Subcutaneous abdominal adipose tissue (tissue), 5 donors: ENCODE results near the gene CHMP4B.

ENCODE experiments used
- H3K27ac ChIP-seq: one replicate; pipeline ENCODE4 v1.7.0; 2013; ENCODE audit warnings: low read depth, mild to moderate bottlenecking, inconsistent platforms, low read length, moderate library complexity
- H3K27me3 ChIP-seq, 5 donors: one replicate each; pipeline ENCODE4 v1.7.0; 2013; ENCODE audit warnings: low read length in 5 of 5, inconsistent platforms in 1 of 5; ENCODE audit not compliant: control insufficient read depth in 5 of 5, insufficient read depth in 4 of 5
- H3K36me3 ChIP-seq, 5 donors: one replicate each; pipeline ENCODE4 v1.7.0; 2013; ENCODE audit warnings: low read length in 5 of 5; ENCODE audit not compliant: control insufficient read depth in 5 of 5, insufficient read depth in 5 of 5
- H3K4me1 ChIP-seq, 5 donors: one replicate each; pipeline ENCODE4 v1.7.0; 2013; ENCODE audit warnings: low read length in 5 of 5, mild to moderate bottlenecking in 3 of 5, moderate library complexity in 1 of 5; ENCODE audit not compliant: control insufficient read depth in 5 of 5, insufficient read depth in 5 of 5
- H3K4me3 ChIP-seq, 5 donors: one replicate each; pipeline ENCODE4 v1.7.0; 2013; ENCODE audit warnings: low read length in 5 of 5, low read depth in 1 of 5
- H3K9ac ChIP-seq, 5 donors: one replicate each; pipeline ENCODE4 v1.7.0; 2013; ENCODE audit warnings: low read length in 5 of 5, mild to moderate bottlenecking in 4 of 5, moderate library complexity in 3 of 5
- H3K9me3 ChIP-seq, 5 donors: one replicate each; pipeline ENCODE4 v1.7.0; 2013; ENCODE audit warnings: low read length in 5 of 5; ENCODE audit not compliant: control insufficient read depth in 5 of 5
- donor health status: healthy.
- donor health status: healthy.
- donor health status: healthy.
- donor health status: healthy.
- donor health status: healthy.

Gene CHMP4B

DNA sequence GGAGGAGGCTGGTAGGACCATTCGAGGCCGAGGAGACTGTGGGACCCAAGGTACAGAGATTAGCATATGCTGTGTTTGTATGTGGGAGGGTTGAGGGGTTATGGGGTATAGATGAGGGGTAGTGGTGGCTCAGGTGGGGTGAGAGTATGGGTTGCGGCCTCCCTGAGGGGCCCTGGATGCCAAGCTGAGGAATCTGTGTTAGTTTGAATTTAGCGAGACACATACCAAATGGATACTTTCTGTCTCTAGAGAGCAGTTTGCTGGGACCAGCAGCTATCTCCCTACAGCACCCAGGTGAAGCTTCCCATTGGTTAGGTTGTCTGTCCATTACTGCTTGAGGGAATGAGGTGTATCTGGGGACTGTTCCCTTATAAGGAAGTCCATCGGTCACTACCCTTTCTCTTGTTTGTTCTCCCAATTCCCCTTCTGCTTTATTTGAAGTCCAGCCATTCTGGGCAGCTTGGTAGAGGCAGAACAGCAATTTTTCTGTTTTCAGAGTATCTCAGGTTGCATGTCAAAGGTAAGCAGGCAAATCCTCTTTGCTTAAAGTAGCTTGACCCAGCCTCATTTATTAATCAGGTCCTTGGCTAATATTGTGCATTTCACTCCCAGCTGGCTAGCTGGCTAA, 15.2 kb downstream of the CHMP4B start:
- peaks cover 0 to 7% (median 0%) of the 10 kb centered on the region in 5 donors for H3K36me3 ChIP-seq
- no peak overlapping the region for H3K9ac ChIP-seq
- H3K27me3 ChIP-seq = no peaks in the 10 kb centered on the region
- H3K27ac ChIP-seq = no peak overlapping the region
- H3K9me3 ChIP-seq = no peaks in the 10 kb centered on the region
- H3K4me1 ChIP-seq = peaks cover 5 to 49% (median 28%) of the 10 kb centered on the region in 5 donors
- no peak overlapping the region for H3K4me3 ChIP-seq

DNA sequence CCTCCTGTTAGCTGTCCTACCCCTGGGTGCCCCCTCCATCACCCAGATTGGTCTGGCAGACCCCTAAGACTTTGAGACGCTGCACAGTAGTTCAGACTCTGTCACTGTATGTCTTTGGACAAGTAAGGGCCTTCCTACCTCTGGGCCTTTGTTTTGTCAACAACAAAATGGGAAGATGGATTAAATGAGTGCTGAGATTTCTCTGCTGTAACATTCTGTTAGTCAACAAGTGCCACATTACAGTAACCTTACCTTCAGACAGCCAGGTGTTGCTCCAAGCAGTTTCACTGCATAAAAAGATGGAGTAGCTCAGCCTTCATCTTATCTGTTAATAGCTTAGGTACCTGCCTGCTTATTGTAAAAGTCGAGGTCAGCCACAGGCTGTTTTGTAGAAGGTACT, 16.0 kb downstream of the CHMP4B start:
- H3K27ac ChIP-seq = no peak overlapping the region

DNA sequence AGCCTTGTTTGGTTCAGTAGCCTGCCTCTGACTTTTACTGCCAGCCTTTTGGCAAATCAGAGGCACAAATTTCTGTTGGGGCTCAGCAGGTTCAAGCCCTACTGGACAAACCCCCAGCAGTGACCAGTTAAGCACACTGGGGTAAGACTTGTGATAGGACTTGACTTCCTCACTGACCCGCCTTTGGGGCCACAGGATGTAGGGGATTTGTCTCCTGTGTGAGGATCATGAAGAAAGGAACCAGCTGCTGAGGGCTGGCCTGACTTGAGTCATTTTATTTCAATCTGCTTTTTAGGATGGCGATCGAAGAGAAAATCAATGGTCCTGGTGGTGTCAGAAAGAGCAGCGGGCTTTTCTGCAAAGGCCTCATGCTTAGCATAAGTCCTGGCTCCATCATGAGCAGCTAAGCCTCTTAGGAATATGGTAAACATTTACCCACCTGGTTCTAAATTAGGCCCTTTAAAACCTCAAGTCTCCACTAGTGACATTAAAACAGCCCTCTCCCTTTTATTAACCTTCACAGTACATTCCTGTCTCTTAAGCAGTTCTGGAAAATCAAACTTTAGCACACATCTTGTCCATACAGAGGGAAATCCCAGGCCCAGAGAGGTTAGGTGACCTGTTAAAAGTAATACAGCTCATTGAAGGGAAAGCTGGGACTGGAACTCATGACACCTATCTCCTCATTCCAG, 16.6 kb downstream of the CHMP4B start:
- no peaks in the 10 kb centered on the region for H3K9me3 ChIP-seq
- H3K36me3 ChIP-seq = peaks cover 0 to 7% (median 0%) of the 10 kb centered on the region in 5 donors
- no peak overlapping the region for H3K4me3 ChIP-seq
- H3K27ac ChIP-seq = no peak overlapping the region
- H3K4me1 ChIP-seq = peaks cover 5 to 62% (median 33%) of the 10 kb centered on the region in 5 donors
- H3K27me3 ChIP-seq = no peaks in the 10 kb centered on the region
- peak overlapping the region in 1 of 5 donors; percentile 5 for H3K9ac ChIP-seq

More for the DNA sequence above, 16.0 kb downstream of the CHMP4B start:
- no peaks in the 10 kb centered on the region for H3K9me3 ChIP-seq
- H3K4me3 ChIP-seq = no peak overlapping the region
- no peaks in the 10 kb centered on the region for H3K27me3 ChIP-seq
- peaks cover 5 to 56% (median 31%) of the 10 kb centered on the region in 5 donors for H3K4me1 ChIP-seq
- peaks cover 0 to 7% (median 0%) of the 10 kb centered on the region in 5 donors for H3K36me3 ChIP-seq
- H3K9ac ChIP-seq = no peak overlapping the region

DNA sequence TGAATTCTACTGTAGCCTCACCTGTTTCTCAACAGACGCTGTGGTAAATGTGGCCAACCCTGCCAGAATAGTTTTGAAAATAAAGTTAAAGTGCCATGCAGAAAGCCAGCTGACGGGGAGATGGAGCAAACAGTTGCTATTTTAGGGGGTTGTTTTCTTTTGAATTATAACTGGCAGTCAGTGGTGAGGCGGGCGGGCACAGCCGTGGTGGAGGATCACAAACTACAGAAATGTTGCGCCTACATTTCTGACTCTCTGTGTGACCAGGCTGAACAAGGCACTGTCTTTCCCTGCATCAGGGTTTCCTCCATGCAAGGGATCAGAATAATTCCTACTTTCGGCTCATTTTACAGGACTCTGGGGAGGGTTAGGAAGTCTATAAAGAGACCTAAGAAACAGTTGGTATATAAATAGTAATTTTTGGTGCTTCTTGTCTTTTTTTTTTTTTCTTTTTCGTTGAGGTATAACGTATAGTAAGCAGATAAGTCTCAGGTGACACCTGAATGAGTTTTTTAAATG, 17.2 kb downstream of the CHMP4B start:
- no peaks in the 10 kb centered on the region for H3K27me3 ChIP-seq
- H3K9ac ChIP-seq = peak overlapping the region in 2 of 5 donors; percentile 5 to 10
- no peak overlapping the region for H3K4me3 ChIP-seq
- peak overlapping the region; percentile 39 for H3K27ac ChIP-seq
- peaks cover 5 to 67% (median 38%) of the 10 kb centered on the region in 5 donors for H3K4me1 ChIP-seq
- H3K9me3 ChIP-seq = no peaks in the 10 kb centered on the region
- H3K36me3 ChIP-seq = peaks cover 0 to 5% (median 0%) of the 10 kb centered on the region in 5 donors

DNA sequence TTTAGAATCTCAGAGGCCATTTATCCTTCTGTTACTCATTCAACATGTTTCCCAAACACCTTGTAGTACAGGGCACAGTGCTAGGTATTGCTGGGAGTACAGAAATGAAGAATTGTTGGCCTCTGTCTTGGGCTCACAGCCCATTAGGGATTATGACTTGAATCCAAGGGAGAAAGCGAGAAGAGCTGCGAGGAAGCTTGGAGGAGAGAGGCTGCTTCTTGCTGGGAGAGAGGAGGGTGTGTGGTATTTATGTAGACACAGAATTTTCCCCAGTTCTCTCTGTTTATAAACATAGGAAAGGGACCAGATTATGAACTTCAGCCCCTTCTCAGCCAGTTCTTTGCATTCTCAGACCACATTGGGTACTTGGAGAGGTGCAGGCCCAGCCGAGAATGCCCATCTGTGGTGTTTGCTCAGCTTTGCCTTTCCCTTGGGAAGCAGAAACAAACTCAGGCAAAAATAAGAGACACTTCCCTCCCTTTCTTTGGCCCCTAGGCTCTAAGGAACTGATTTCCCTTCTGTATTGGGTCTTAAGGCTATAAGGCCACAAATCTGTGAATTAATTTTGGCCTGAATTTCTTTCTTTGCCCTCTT, 17.9 kb downstream of the CHMP4B start:
- peaks cover 5 to 72% (median 41%) of the 10 kb centered on the region in 5 donors for H3K4me1 ChIP-seq

DNA sequence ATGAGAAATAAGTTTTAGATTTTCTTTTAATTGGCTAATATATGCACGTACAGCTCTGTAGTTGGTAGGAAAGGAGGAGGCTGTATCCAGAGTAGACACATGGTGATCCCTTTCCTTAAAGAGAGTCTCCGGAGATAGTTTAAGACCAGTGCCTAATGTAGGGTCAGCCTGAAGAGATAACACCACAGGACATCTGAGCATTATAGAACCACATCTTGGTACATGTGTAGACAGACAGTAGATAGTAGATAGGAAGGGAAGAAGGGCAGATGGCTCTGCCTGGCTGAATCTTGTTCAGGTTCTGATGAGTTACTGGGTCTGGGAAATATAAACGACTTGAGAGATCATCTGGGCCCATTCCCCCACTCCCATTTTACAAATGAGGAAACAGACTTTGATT, 18.5 kb downstream of the CHMP4B start:
- Histone ChIP-seq H3K4me3 (no peak overlapping the region), H3K27ac (peak overlapping the region; percentile 39), H3K27me3 (no peaks in the 10 kb centered on the region), H3K4me1 (peaks cover 5 to 70% (median 41%) of the 10 kb centered on the region in 5 donors), H3K9me3 (no peaks in the 10 kb centered on the region), H3K9ac (no peak overlapping the region), H3K36me3 (no peaks in the 10 kb centered on the region)

More for the DNA sequence above, 17.9 kb downstream of the CHMP4B start:
- Histone ChIP-seq H3K27me3 (no peaks in the 10 kb centered on the region), H3K9ac (peak overlapping the region in 2 of 5 donors; percentile 18 to 25), H3K36me3 (no peaks in the 10 kb centered on the region), H3K9me3 (no peaks in the 10 kb centered on the region), H3K27ac (peak overlapping the region; percentile 39), H3K4me3 (no peak overlapping the region)

DNA sequence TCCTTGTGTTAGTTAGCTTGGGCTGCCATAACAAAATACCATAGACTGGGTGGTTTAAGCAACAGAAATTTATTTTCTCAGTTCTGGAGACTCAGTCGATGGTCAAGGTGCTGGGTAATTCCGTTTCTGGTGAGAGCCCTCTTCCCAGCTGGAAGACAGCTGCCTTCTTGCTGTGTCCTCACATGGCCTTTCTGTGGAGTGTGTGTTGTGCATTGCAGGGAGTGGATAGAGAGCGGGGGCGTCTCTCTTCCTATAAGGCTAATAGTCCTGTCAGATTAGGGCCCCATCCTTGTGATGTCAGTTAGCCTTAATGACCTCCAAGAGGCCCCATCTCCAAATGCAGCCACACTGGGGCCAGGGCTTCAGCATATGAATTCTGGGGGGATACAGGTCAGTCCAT, 19.2 kb downstream of the CHMP4B start:
- Histone ChIP-seq H3K4me1 (peaks cover 5 to 70% (median 41%) of the 10 kb centered on the region in 5 donors), H3K27ac (no peak overlapping the region), H3K9ac (no peak overlapping the region)

DNA sequence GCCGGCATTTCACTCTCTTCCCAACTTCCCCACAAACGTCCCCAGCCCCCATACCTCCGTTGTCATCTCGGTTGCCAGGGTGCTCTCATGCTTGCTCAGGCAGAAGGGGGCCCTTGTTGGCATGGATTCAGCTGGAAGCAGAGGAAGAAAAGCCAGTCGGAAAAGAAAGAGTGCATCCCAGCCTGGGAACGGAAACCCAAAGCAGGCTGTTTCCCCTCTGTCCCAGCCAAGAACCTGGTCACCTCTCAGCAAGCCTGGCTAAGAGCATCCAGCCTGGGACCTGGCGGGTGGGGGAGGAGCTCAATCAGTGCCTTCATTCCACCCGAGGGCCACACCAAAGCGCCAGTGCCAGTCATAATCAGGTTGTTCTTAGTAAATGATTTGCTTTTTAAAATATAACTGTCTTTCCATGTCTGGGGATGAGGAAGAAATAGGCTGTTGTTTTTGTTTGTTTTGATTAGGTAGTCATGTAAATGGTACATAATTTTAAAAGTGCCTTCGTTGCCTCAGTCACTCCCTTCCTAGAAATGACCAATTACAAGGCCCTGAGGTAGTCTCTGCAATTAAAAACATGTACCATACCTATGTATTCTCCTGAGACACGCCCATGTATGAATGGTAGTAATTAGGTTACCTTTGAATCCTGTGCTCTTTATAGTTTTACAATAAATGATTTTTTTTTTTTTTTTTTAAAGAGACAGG, 21.1 kb downstream of the CHMP4B start:
- no peaks in the 10 kb centered on the region for H3K36me3 ChIP-seq
- H3K4me1 ChIP-seq = peaks cover 5 to 75% (median 56%) of the 10 kb centered on the region in 5 donors
- no peak overlapping the region for H3K4me3 ChIP-seq
- H3K27ac ChIP-seq = no peak overlapping the region
- H3K9ac ChIP-seq = no peak overlapping the region
- H3K27me3 ChIP-seq = no peaks in the 10 kb centered on the region
- no peaks in the 10 kb centered on the region for H3K9me3 ChIP-seq

More for the DNA sequence above, 19.2 kb downstream of the CHMP4B start:
- Histone ChIP-seq H3K9me3 (no peaks in the 10 kb centered on the region), H3K36me3 (no peaks in the 10 kb centered on the region), H3K27me3 (no peaks in the 10 kb centered on the region), H3K4me3 (no peak overlapping the region)

DNA sequence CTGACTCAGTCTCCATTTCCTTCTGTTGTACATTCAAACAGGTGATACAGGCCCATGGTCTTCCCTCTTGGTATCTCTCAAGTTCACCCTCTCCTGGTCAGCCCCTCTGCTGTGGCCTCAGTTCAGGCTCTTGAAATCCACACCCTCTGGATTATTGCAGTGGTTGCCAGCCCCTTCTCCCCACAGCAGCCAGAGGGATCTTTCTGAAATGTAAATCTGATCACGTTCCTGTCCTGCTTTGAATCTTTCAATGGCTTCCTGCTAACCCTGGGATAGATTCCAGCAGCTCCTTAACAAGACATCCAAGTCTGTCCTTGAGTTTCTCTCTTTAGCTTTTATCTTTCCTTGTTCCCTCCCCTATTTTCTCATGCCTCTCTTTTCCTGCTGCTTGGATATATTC, 22.2 kb downstream of the CHMP4B start:
- no peaks in the 10 kb centered on the region for H3K27me3 ChIP-seq
- H3K9me3 ChIP-seq = no peaks in the 10 kb centered on the region
- H3K4me3 ChIP-seq = no peak overlapping the region
- H3K9ac ChIP-seq = no peak overlapping the region
- peaks cover 5 to 76% (median 59%) of the 10 kb centered on the region in 5 donors for H3K4me1 ChIP-seq
- H3K36me3 ChIP-seq = no peaks in the 10 kb centered on the region
- no peak overlapping the region for H3K27ac ChIP-seq
